ENCODE data around the gene TMEM123. TPM values are rescaled to one million over a fixed set of nuclear protein-coding genes. Genes with fewer than 3 reads are reported as not detected.

The TMEM123 gene
- total and polyA plus RNA-seq, 2 of the 13 experiments (the other 11 are each of a cell fraction or from before 2014, with no cell fraction given) = 365 to 2,761 TPM

GRCh38 chr11:102451681-102452460 lies 694 bp downstream of the TMEM123 start:
- H2AFZ ChIP-seq (ENCODE audit: low read length) = no peak overlapping the region
- H3K27me3 ChIP-seq (ENCODE audit: control insufficient read depth in 1 of 2, insufficient read depth in 2 of 2, low read length in 2 of 2) = no peaks in the 10 kb centered on the region; a peak in 1 of 5 replicates
- H3K27ac ChIP-seq (ENCODE audit: extremely low read length, insufficient read depth, low read length) = peak overlapping the region; percentile 96
- peak overlapping the region; percentile 91 for H3K4me2 ChIP-seq (ENCODE audit: low read depth, low read length)
- peaks cover 71% of the 10 kb centered on the region for H3K4me1 ChIP-seq (ENCODE audit: insufficient read depth, low read length)
- in situ Hi-C loops (cut with HindIII; ENCODE audit: extremely low pct_ligation_motif_present, low pct_unique_long_range_greater_than_20kb) = no loop called here
- DNase-seq (ENCODE audit: low spot score) = peak; percentile 96
- peaks cover 72% of the 10 kb centered on the region for H3K79me2 ChIP-seq (ENCODE audit: insufficient read depth, low read length)
- intact Hi-C loops (cut with micrococcal nuclease; ENCODE audit: unreplicated experiment) = loop anchor here (1.0 to 5.0 kb wide), 3 partner anchors 43 to 105 kb away; partner anchors contain the start of gene BIRC2
- peak overlapping the region; percentile 87 to 95 (median 91) for H3K4me3 ChIP-seq (replicated peaks in 1 of 3; ENCODE audit: insufficient read depth in 1 of 3, low read depth in 2 of 3, low read length in 3 of 3)
- no TSS peak for BruUV-seq (replicated peaks)
- peak overlapping the region; percentile 99 for H3K9ac ChIP-seq (ENCODE audit: insufficient read depth, low read depth, low read length)
- ChIA-PET CTCF (ENCODE audit: low intra/inter-chr PET ratio, low total read pairs) (interaction anchor here (1.0 to 1.1 kb wide), 2 partner anchors 43 to 61 kb away, joined by 3 to 4 read pairs; no protein-coding TSS in a partner anchor), POLR2A (interaction anchor here (0.8 to 1.2 kb wide), 11 partner anchors 9 to 152 kb away, joined by 3 to 22 read pairs (median 4); no protein-coding TSS in a partner anchor)
- ATAC-seq = peak; percentile 83
- H3K36me3 ChIP-seq (replicated peaks in 1 of 2; ENCODE audit: control insufficient read depth in 1 of 2, insufficient read depth in 2 of 2, low read length in 2 of 2) = peaks cover 7 to 20% of the 10 kb centered on the region in 2 experiments
- WGBS (ENCODE audit: low lambda C conversion rate) = under 1% methylated on average over 17 of the region's 55 CpGs
- H3K9me3 ChIP-seq (ENCODE audit: low read length) = no peaks in the 10 kb centered on the region
- peak; percentile 71 for FAIRE-seq
- peaks cover 47% of the 10 kb centered on the region for H4K20me1 ChIP-seq (ENCODE audit: insufficient read depth, low read length)
- TF ChIP-seq MTF1 (CRISPR knock-in tag; IDR thresholded peaks at IDR 0.05) (0 out of 2 replicates have a peak, but pooled peaks have one; percentile 50), DDIT3 (CRISPR knock-in tag; IDR thresholded peaks at IDR 0.05) (no peak), KAT8 (CRISPR knock-in tag; IDR thresholded peaks at IDR 0.05) (peak; percentile 52), PHB2 (IDR thresholded peaks at IDR 0.05; ENCODE audit: partially characterized antibody) (no peak), MTA1 (CRISPR knock-in tag; IDR thresholded peaks at IDR 0.05; ENCODE audit: borderline replicate concordance) (no peak), ZNF569 (CRISPR knock-in tag; IDR thresholded peaks at IDR 0.05; ENCODE audit: borderline replicate concordance) (no peak), CC2D1A (CRISPR knock-in tag; IDR thresholded peaks at IDR 0.05) (no peak), ZNF430 (CRISPR knock-in tag; IDR thresholded peaks at IDR 0.05) (peak; percentile 51; the same call in 1 of the 2 replicates), JUNB (CRISPR knock-in tag; IDR thresholded peaks at IDR 0.05; ENCODE audit: borderline replicate concordance) (no peak), ZMYM3 (CRISPR knock-in tag; IDR thresholded peaks at IDR 0.05) (peak; percentile 54; the same call in 1 of the 2 replicates), ZNF605 (CRISPR knock-in tag; IDR thresholded peaks at IDR 0.05) (0 out of 2 replicates have a peak, but pooled peaks have one; percentile 26), MYC (CRISPR knock-in tag; IDR thresholded peaks at IDR 0.05; ENCODE audit: borderline replicate concordance) (peak; percentile 56; the same call in 1 of the 2 replicates), ZNF768 (CRISPR knock-in tag; IDR thresholded peaks at IDR 0.05) (peak; percentile 56; the same call in 1 of the 2 replicates), ZFP37 (CRISPR knock-in tag; IDR thresholded peaks at IDR 0.05; ENCODE audit: borderline replicate concordance) (no peak), GATA4 (IDR thresholded peaks at IDR 0.05; ENCODE audit: borderline replicate concordance, low read depth) (peak; percentile 57), ZEB1 (IDR thresholded peaks at IDR 0.05; ENCODE audit: insufficient replicate concordance, low read depth) (no peak), SKI (IDR thresholded peaks at IDR 0.05; ENCODE audit: partially characterized antibody) (peak; percentile 11), LBX2 (CRISPR knock-in tag; IDR thresholded peaks at IDR 0.05; ENCODE audit: borderline replicate concordance) (no peak), PTBP1 (IDR thresholded peaks at IDR 0.05; ENCODE audit: low read depth, low read length, poor library complexity, severe bottlenecking) (no peak)
- TF ChIP-seq, protein P1, sequence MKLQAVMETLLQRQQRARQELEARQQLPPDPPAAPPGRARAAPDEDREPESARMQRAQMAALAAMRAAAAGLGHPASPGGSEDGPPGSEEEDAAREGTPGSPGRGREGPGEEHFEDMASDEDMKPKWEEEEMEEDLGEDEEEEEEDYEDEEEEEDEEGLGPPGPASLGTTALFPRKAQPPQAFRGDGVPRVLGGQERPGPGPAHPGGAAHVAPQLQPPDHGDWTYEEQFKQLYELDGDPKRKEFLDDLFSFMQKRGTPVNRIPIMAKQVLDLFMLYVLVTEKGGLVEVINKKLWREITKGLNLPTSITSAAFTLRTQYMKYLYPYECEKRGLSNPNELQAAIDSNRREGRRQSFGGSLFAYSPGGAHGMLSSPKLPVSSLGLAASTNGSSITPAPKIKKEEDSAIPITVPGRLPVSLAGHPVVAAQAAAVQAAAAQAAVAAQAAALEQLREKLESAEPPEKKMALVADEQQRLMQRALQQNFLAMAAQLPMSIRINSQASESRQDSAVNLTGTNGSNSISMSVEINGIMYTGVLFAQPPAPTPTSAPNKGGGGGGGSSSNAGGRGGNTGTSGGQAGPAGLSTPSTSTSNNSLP (IDR thresholded peaks at IDR 0.05; ENCODE audit: low read depth, low read length) = 0 out of 2 replicates have a peak, but pooled peaks have one; percentile 24
- TF ChIP-seq, protein P2, sequence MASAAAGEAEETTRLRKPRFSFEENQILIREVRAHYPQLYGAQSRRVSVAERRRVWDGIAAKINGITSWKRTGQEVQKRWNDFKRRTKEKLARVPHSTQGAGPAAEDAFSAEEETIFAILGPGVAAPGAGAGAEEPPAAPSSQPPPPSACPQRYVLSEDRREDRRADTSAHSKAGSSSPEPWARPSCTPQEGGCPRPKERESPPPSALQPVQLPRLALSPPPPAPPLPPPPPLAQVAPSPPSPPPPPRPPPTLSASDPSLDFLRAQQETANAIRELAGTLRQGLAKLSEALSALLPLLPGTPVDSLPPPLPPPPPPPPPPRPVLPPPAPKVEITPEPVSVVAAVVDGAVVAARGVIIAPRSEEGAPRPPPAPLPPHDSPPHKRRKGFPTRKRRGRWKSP (CRISPR knock-in tag; IDR thresholded peaks at IDR 0.05) = 0 out of 2 replicates have a peak, but pooled peaks have one; percentile 5

Measured in HepG2 (cell line).